ENCODE results near the gene MGLL.

DNA sequence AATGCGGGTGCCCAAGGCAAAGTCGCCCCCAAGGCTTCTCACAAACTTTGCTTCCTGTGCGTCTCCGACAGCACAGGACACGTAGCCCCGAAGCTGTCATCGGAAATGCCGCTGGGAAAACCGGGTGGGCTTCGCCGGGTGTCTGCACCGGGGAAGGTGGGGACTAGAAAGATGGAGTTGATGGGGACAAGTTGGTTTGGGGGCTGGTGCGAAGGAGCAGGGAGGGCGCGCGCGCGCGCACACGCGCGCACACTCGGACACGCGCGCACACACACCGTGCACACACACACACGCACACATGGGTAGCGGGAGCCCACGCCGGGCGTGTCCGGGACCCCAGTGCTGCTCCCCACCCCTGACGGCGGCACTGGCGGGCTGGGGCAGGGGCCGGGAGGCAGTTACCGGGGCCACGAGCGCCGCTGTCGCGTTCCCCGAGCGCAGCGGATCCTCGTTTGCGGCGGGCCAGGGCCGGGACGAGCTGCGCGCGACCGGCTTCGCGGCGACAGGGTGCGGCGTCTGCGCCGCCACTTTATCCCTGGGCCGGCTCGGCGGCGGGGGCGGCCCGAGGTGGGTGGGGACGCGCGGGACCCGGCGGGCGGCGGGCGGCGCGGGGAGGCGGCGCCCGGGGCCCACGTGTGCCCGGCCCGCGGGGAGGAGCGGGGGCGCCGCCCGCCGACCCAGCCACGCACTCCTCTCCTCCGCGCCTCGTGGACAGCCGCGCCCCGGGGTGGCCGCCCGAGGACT is 539 bp upstream of the MGLL start:
- no peak for TF ChIP-seq EZH2 (IDR thresholded peaks at IDR 0.05; ENCODE audit: borderline replicate concordance, low read length)
- TF ChIP-seq, protein P1, sequence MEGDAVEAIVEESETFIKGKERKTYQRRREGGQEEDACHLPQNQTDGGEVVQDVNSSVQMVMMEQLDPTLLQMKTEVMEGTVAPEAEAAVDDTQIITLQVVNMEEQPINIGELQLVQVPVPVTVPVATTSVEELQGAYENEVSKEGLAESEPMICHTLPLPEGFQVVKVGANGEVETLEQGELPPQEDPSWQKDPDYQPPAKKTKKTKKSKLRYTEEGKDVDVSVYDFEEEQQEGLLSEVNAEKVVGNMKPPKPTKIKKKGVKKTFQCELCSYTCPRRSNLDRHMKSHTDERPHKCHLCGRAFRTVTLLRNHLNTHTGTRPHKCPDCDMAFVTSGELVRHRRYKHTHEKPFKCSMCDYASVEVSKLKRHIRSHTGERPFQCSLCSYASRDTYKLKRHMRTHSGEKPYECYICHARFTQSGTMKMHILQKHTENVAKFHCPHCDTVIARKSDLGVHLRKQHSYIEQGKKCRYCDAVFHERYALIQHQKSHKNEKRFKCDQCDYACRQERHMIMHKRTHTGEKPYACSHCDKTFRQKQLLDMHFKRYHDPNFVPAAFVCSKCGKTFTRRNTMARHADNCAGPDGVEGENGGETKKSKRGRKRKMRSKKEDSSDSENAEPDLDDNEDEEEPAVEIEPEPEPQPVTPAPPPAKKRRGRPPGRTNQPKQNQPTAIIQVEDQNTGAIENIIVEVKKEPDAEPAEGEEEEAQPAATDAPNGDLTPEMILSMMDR (IDR thresholded peaks at IDR 0.05; ENCODE audit: low read length): no peak

Measured in OCI-LY1 (cell line).